Epithelial cell of prostate (primary cell): Measurements from ENCODE around the gene SMIM45.

Experiments used
- DNase-seq: peaks from one replicate; pipeline ENCODE4 v3.0.0-alpha.2; 2011; ENCODE audit warnings: low read depth, low spot score
- H3K27ac ChIP-seq: fragments of 450-650 bp; 2 replicates; pipeline ENCODE4 v1.5.1; 2017; ENCODE audit warnings: mild to moderate bottlenecking

Gene SMIM45

GRCh38 chr22:41915035-41915785, 36.7 kb upstream of the SMIM45 start, which contains the start of gene SHISA8:
SHISA8 (minus strand) TSS chr22:41915074; CDS start chr22:41914667, 407 bp downstream.
- no peak for DNase-seq

GRCh38 chr22:41915786-41916493, 36.0 kb upstream of the SMIM45 start:
- DNase-seq, result no peak
- H3K27ac ChIP-seq, result no peak overlapping the region

More at GRCh38 chr22:41915035-41915785, 36.7 kb upstream of the SMIM45 start, which contains the start of gene SHISA8:
- no peak within 1 kb of the TSS for H3K27ac ChIP-seq

DNA sequence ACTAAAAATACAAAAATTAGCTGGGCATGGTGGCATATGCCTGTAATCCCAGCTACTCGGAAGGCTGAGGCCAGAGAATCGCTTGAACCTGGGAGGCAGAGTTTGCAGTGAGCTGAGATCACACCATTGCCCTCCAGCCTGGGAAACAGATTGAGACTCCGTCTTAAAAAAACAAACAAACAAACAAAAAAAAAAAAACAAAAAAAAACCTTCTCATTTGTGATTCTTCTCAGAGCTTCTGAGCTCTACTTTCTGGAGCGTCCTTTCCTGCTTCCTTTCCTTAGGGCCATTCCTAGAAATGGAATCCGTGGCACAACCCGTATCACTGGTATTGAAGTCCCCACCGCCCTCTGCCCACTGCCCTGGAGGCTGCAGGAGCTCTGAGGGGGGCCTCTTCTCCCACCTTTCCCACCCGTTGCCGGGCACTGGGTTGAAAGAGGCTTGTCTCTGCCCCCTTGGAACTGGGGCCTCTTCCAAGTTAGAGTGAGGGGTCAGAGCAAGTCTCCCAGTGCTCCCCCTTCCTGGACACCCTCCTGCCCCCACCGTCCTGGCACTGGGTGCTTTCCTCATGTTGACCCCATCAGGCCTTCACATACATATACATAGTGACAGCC, 35.1 kb upstream of the SMIM45 start:
- no peak for DNase-seq
- no peak overlapping the region for H3K27ac ChIP-seq

GRCh38 chr22:41917375-41917902, 34.5 kb upstream of the SMIM45 start:
- no peak for DNase-seq
- H3K27ac ChIP-seq, result no peak overlapping the region

DNA sequence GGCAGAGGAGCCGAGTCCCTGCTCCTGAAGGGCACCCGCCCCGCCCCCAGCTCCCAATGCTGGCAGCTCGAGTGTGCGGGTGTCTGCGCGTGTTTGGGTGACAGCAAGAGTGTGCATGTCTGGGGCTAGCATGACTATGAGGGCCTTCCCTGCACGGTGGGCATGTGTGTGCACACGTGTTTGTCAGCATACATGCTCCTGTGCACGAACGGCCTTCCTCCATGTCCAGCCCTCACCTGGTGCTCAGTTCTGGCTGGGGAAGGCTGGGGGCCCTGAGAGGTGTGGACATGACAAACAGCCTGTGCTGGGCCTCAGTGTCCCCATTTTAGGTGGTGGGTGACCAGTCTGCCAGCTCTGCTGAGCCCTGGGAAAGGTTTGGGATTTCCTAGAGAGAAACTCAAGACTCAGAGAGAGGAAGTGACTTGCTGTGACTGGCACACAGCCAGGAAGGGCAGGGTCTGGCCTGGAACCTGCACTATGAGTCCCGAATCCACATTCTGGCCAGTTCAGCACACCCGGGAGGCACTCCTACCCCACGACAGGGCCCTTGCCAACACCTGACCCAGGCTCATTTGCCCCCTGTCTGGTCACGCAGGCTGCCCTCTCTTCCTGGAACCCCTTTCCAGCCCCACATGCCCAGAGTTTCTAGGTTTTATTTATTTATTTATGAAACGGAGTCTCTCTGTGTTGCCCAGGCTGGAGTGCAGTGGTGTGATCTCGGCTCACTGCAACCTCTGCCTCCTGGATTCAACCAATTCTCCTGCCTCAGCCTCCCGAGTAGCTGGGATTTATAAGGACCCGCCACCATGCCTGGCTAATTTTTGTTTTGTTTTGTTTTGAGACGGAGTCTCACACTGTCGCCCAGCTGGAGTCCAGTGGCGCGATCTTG, 33.8 kb upstream of the SMIM45 start:
- DNase-seq, result no peak
- no peak overlapping the region for H3K27ac ChIP-seq

GRCh38 chr22:41919357-41920224, 32.4 kb upstream of the SMIM45 start:
- no peak for DNase-seq
- no peak overlapping the region for H3K27ac ChIP-seq

GRCh38 chr22:41920271-41920976, 31.5 kb upstream of the SMIM45 start:
- DNase-seq, result no peak

GRCh38 chr22:41922328-41922727, 29.6 kb upstream of the SMIM45 start:
- no peak overlapping the region for H3K27ac ChIP-seq
- no peak for DNase-seq

More at GRCh38 chr22:41920271-41920976, 31.5 kb upstream of the SMIM45 start:
- no peak overlapping the region for H3K27ac ChIP-seq

DNA sequence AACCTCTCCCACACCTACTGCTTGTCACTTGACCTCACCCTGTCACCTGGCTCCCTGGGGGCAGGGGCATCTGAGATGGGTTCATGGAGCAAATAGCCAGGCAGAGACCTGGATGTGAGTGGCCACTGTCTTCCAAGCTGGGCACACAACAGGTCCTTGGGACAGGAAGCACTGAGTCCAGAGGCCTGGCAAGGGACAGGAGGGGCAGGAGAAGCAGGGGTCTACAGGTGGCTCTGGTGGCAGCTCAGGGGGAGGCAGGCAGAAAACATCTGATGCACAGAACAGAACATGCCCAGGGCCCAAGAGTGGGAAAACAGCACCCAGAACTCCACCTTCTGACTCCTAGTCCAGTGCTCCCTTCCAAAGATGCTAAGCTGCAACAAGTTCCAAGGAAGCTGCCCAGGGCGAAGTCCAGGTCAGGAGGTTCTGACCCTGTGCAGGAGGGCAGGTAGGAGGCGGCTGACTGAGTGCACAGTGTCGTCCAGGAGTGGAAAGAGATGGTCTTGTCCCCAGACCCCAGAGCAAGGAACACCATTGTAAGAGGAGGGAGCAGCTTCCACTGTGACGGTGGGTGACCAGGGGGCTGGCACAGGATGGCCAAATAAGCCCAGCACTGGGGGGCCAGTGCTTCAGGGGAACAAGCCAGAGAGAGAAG, 28.9 kb upstream of the SMIM45 start:
- no peak for DNase-seq
- H3K27ac ChIP-seq, result no peak overlapping the region

- H3K27ac ChIP-seq, result no peak overlapping the region
- no peak for DNase-seq
Measured at GRCh38 chr22:41923595-41924276, 28.2 kb upstream of the SMIM45 start.

DNA sequence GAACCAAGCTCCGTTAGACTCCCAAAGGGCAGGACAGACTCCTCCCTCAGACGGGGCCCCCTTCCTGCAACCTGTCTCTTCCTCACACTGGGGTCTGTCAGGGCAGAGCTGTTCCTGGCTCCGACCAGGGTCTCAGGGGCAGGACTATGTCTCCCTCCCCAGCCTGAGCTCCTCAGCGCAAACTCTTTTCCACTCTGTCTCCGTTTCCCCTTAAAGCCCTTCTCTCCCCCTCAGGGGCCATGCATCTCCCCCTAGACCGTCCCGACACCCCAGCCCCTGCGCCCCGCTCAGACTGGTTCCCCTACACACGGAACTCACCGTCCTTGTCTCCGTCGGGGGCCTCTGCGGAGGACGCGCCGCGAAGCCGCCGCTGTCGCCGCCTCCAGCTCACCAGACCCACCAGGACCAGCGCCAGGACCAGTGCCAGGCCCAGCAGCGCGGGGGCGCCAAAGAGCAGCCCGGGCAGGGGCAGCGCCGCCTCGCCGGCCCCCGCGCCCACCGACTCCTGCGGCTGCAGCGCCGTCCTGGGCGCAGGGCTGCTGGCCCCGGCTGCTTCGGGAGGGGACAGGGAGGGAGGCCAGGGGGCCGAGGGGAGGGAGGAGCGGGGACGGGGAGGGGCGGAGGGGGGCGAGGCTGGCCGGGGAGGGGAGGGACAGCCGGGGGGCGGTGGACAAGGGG, 26.0 kb upstream of the SMIM45 start:
- H3K27ac ChIP-seq, result no peak overlapping the region
- no peak for DNase-seq

GRCh38 chr22:41927813-41928212, 24.1 kb upstream of the SMIM45 start:
- H3K27ac ChIP-seq, result no peak overlapping the region
- DNase-seq, result no peak

DNA sequence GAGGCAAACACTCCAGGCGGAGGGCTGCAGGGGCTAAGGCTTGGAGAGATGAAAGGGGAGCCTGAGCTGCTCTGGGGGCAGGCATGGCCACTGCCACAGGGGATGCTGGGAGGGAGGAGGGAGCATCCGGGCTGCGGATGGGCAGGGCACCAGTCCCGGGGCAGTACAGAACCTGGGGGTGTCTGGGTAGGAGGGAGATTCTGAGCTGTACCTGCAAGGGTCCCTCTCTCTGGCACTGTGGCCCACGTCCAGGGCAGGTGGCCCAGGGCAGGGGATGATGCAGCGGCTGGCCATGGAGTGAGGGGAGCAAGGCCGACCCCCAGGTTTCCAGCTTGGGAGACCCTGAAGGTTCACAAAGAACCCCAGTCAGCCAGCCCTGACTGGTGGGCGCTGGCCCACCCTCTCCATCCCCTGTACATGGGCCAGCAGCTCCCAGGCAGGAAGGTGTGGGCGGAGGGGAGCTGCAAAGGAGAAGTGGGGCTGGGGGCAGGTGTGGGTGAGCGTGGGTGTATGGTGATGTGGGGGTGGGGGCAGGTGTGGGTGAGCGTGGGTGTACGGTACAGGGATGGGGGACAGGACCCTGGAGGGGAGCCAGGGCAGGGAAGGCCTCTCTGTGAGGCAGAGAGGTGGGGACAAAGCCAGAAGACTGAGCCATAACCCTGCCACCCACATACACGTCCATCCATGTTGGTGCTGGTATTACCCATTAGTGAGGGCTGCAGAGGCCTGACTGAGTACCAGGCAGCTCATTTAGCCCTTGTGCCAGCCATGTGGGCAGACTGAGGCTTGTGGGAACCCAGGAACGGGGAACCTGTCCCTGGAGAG, 23.1 kb upstream of the SMIM45 start:
- no peak overlapping the region for H3K27ac ChIP-seq
- no peak for DNase-seq

- DNase-seq, result no peak
- H3K27ac ChIP-seq, result no peak overlapping the region
Measured at GRCh38 chr22:41929418-41929810, 22.5 kb upstream of the SMIM45 start.

DNA sequence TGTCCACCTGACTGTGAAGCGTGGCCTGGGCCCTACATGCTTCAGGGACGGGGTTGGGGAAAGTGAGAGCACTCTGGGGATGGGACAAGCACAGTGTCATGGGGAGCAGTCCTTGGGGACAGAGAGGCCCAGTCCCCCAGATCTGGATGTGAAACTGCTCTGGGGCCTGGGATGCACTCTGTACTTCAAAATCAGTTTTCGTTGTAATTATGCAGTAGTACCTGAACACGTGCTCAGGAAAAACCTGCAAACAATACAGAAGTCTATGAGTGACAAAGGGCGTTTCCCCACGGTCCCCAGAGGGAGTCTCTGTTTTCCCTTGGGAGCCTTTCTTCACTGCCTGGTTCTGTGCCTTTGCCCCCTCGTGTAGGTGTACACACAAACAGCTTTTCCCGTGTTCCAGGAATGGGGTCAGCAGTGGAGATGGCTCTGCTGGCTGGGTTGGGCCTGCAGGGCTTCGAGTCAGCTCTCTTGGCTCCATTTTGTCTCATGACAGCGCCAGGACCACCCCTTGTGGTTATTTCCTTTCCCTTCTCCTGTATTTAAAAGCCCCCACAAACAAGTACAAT, 20.2 kb upstream of the SMIM45 start:
- DNase-seq, result no peak
- no peak overlapping the region for H3K27ac ChIP-seq

GRCh38 chr22:41932353-41932752, 19.6 kb upstream of the SMIM45 start:
- no peak for DNase-seq
- no peak overlapping the region for H3K27ac ChIP-seq
